HepG2 (cell line): ENCODE results near the gene ZDHHC14. TPM values are rescaled to one million over a fixed set of nuclear protein-coding genes. Genes with fewer than 3 reads are reported as not detected.

Source experiments
- ATAC-seq: fragments of 200-7000 bp; cut with Tn5 transposase; 3 replicates; pipeline ENCODE4 v1.9.1; 2020; ENCODE audit warnings: mild to moderate bottlenecking, moderate library complexity
- BruUV-seq: library from RNA; stranded (reverse); fragments of 400-500 nt; replicated peaks from 2 replicates; lab custom pipeline; 2021; lab: Mats Ljungman, UMichigan
- CTCF ChIA-PET: fragments of 300-600 bp; formaldehyde crosslinking; extraction: SDS; loops from one replicate; lab custom pipeline; 2021; ENCODE audit warnings: low total read pairs, inconsistent platforms, low intra/inter-chr PET ratio; lab: Yijun Ruan, JAX
- POLR2A ChIA-PET: fragments of 350-600 bp; sonication (Branson Sonifier 250); formaldehyde crosslinking; loops from one replicate; lab custom pipeline; 2020; ENCODE audit warnings: antibody characterized with exemption, inconsistent platforms; lab: Yijun Ruan, JAX
- DNase-seq: peaks from one replicate; pipeline ENCODE4 v3.0.0-alpha.2; 2015; ENCODE audit warnings: low spot score
- FAIRE-seq: peaks from 3 replicates; lab custom pipeline; 2011; peaks lifted over from hg19 to GRCh38; lab: Jason Lieb, UNC
- H2AFZ ChIP-seq: one replicate; pipeline ENCODE4 v1.6.1; 2011; ENCODE audit warnings: low read length, inconsistent platforms
- H3K27ac ChIP-seq: fragments of 300-600 bp; 3 replicates; pipeline ENCODE4 v1.8.0; 2011; ENCODE audit warnings: mixed run types, mild to moderate bottlenecking, mixed read lengths, low read length, inconsistent platforms; ENCODE audit not compliant: insufficient read depth; ENCODE audit errors: extremely low read length
- H3K27me3 ChIP-seq, 2 experiments: fragments of 200-600 bp in 1 of 2; 2 replicates in 1 of 2; 3 replicates in 1 of 2; pipeline versions ENCODE4 v1.6.0 to v1.8.0; 2011; ENCODE audit warnings: low read length in 2 of 2, mild to moderate bottlenecking in 2 of 2, moderate library complexity in 2 of 2, inconsistent platforms in 1 of 2; ENCODE audit not compliant: insufficient read depth in 2 of 2, control insufficient read depth in 1 of 2
- H3K36me3 ChIP-seq, 2 experiments: fragments of 200-600 bp in 1 of 2; replicated peaks in 1 of 2; 2 replicates in 1 of 2; 3 replicates in 1 of 2; pipeline versions ENCODE4 v1.5.1 to v1.8.0; 2011; ENCODE audit warnings: low read length in 2 of 2, inconsistent platforms in 1 of 2; ENCODE audit not compliant: insufficient read depth in 2 of 2, control insufficient read depth in 1 of 2
- H3K4me1 ChIP-seq: 2 replicates; pipeline ENCODE4 v1.5.1; 2012; ENCODE audit warnings: low read length, inconsistent platforms; ENCODE audit not compliant: insufficient read depth
- H3K4me2 ChIP-seq: 2 replicates; pipeline ENCODE4 v1.6.0; 2011; ENCODE audit warnings: low read depth, low read length, inconsistent platforms
- H3K4me3 ChIP-seq, 3 experiments: fragments of 200-600 bp in 1 of 3; sonication (generic), shearing (Covaris generic) in 1 of 3; replicated peaks in 1 of 3; 2 replicates each; pipeline ENCODE4 v1.5.1; 2011 to 2016; ENCODE audit warnings: low read length in 3 of 3, inconsistent platforms in 2 of 3, low read depth in 2 of 3, mild to moderate bottlenecking in 2 of 3, control low read depth in 1 of 3, mixed read lengths in 1 of 3; ENCODE audit not compliant: insufficient read depth in 1 of 3
- H3K79me2 ChIP-seq: one replicate; pipeline ENCODE4 v1.6.1; 2011; ENCODE audit warnings: low read length, inconsistent platforms; ENCODE audit not compliant: insufficient read depth
- H3K9ac ChIP-seq: 2 replicates; pipeline ENCODE4 v1.6.0; 2011; ENCODE audit warnings: mild to moderate bottlenecking, low read depth, low read length, inconsistent platforms; ENCODE audit not compliant: insufficient read depth
- H3K9me3 ChIP-seq: 2 replicates; pipeline ENCODE4 v1.5.1; 2012; ENCODE audit warnings: mild to moderate bottlenecking, low read length
- H4K20me1 ChIP-seq: 2 replicates; pipeline ENCODE4 v1.6.0; 2011; ENCODE audit warnings: inconsistent platforms, mild to moderate bottlenecking, low read length, moderate library complexity; ENCODE audit not compliant: insufficient read depth
- ARNTL ChIP-seq: sonication (generic); formaldehyde crosslinking; IDR thresholded peaks from 2 replicates; pipeline ENCODE4 v1.4.0; 2020; ENCODE audit warnings: mild to moderate bottlenecking, missing genetic modification reagents
- ATRX ChIP-seq: sonication (generic); formaldehyde crosslinking; IDR thresholded peaks from 2 replicates; pipeline ENCODE4 v1.4.0; 2020; ENCODE audit warnings: missing genetic modification reagents, borderline replicate concordance
- FIP1L1 ChIP-seq: fragments of 200-400 bp; formaldehyde crosslinking; IDR thresholded peaks from 2 replicates; pipeline ENCODE4 v1.6.1; 2018; ENCODE audit warnings: low read depth, mild to moderate bottlenecking, low read length, moderate library complexity, borderline replicate concordance; ENCODE audit not compliant: insufficient read depth
- FOXK1 ChIP-seq: sonication (generic); formaldehyde crosslinking; IDR thresholded peaks from 2 replicates; pipeline ENCODE4 v1.4.0; 2020; ENCODE audit warnings: low read depth, missing genetic modification reagents, borderline replicate concordance
- IKZF4 ChIP-seq: sonication (generic); formaldehyde crosslinking; IDR thresholded peaks from 2 replicates; pipeline ENCODE4 v1.5.1; 2020; ENCODE audit warnings: borderline replicate concordance, mild to moderate bottlenecking, low read depth, missing genetic modification reagents; ENCODE audit errors: not compliant biosample characterization
- NFATC3 ChIP-seq: sonication (generic); formaldehyde crosslinking; IDR thresholded peaks from 2 replicates; pipeline ENCODE4 v1.5.1; 2020; ENCODE audit warnings: mild to moderate bottlenecking, missing genetic modification reagents
- NFKB2 ChIP-seq: sonication (generic); formaldehyde crosslinking; IDR thresholded peaks from 2 replicates; pipeline ENCODE4 v1.4.0; 2020; ENCODE audit warnings: missing genetic modification reagents, borderline replicate concordance
- ZIK1 ChIP-seq: sonication (generic); formaldehyde crosslinking; IDR thresholded peaks from 2 replicates; pipeline ENCODE4 v1.5.0; 2020; ENCODE audit warnings: mild to moderate bottlenecking, low read depth, missing genetic modification reagents, borderline replicate concordance
- ZNF563 ChIP-seq: sonication (generic); formaldehyde crosslinking; IDR thresholded peaks from 2 replicates; pipeline ENCODE4 v1.8.0; 2022; ENCODE audit warnings: mild to moderate bottlenecking, moderate library complexity, missing genetic modification reagents
- ZNF678 ChIP-seq: sonication (generic); formaldehyde crosslinking; IDR thresholded peaks from 2 replicates; pipeline ENCODE4 v1.4.0; 2020; ENCODE audit warnings: mild to moderate bottlenecking, missing genetic modification reagents
- ZNF790 ChIP-seq: sonication (generic); formaldehyde crosslinking; IDR thresholded peaks from 2 replicates; pipeline ENCODE4 v1.8.0; 2022; ENCODE audit warnings: missing genetic modification reagents, mild to moderate bottlenecking, borderline replicate concordance
- ZSCAN29 ChIP-seq: sonication (generic); formaldehyde crosslinking; conservative IDR thresholded peaks from 2 replicates; pipeline ENCODE4 v1.4.0; 2020; ENCODE audit warnings: mild to moderate bottlenecking, missing genetic modification reagents
- WGBS: methylation state at CpG from one replicate; pipeline ENCODE4 v1.1.6; 2017; ENCODE audit warnings: low lambda C conversion rate; 5-methylcytosine and 5-hydroxymethylcytosine counted together
- in situ Hi-C: cut with HindIII; loops from 2 replicates; pipeline ENCODE4 v1.10.0; 2017; ENCODE audit warnings: low pct_unique_long_range_greater_than_20kb; ENCODE audit not compliant: extremely low pct_ligation_motif_present
- intact Hi-C: fragments of 100-400 bp; cut with micrococcal nuclease; formaldehyde crosslinking; loops from one replicate; pipeline ENCODE4 v1.10.0; 2022; ENCODE audit not compliant: unreplicated experiment
- polyA plus RNA-seq, 8 experiments: library from polyadenylated mRNA; depleted of rRNA in 3 of 8; stranded (reverse) in 7 of 8; unstranded in 1 of 8; fragments of >200 nt; fragmentation: Illumina TruSeq in 4 of 8; extraction: Trizol in 4 of 8; gene quantifications; 2 replicates each; pipeline versions ENCODE4 v1.2.1 to v1.2.3, GENCODE V29; 2011 to 2016; ENCODE audit warnings: low read depth in 4 of 8, missing spikeins in 1 of 8, mixed read lengths in 1 of 8; ENCODE audit not compliant: insufficient read depth in 1 of 8
- total RNA-seq, 5 experiments: library from RNA; depleted of rRNA; stranded (reverse); fragments of >200 nt; fragmentation: Illumina TruSeq; extraction: Trizol; gene quantifications; 2 replicates each; pipeline ENCODE4 v1.2.3, GENCODE V29; 2016; ENCODE audit warnings: low read depth in 1 of 5
- TF ChIP-seq, protein P1 (sequence below): sonication (generic); formaldehyde crosslinking; IDR thresholded peaks from 2 replicates; pipeline ENCODE4 v1.4.0; 2020; ENCODE audit warnings: missing genetic modification reagents
- TF ChIP-seq, protein P2 (sequence below): IDR thresholded peaks from 2 replicates; pipeline ENCODE4 v1.6.1; 2012; ENCODE audit warnings: inconsistent platforms
- TF ChIP-seq, protein P3 (sequence below): sonication (generic); formaldehyde crosslinking; IDR thresholded peaks from 2 replicates; pipeline ENCODE4 v1.4.0; 2020; ENCODE audit warnings: missing genetic modification reagents, mild to moderate bottlenecking, borderline replicate concordance
- TF ChIP-seq, protein P4 (sequence below): sonication (generic); formaldehyde crosslinking; conservative IDR thresholded peaks from 2 replicates; pipeline ENCODE4 v1.8.0; 2022; ENCODE audit warnings: low read depth, missing genetic modification reagents

ZDHHC14 gene
- total and polyA plus RNA-seq, 2 of the 13 experiments (the other 11 are each of a cell fraction or from before 2014, with no cell fraction given), result 3.7 to 9.5 TPM

DNA sequence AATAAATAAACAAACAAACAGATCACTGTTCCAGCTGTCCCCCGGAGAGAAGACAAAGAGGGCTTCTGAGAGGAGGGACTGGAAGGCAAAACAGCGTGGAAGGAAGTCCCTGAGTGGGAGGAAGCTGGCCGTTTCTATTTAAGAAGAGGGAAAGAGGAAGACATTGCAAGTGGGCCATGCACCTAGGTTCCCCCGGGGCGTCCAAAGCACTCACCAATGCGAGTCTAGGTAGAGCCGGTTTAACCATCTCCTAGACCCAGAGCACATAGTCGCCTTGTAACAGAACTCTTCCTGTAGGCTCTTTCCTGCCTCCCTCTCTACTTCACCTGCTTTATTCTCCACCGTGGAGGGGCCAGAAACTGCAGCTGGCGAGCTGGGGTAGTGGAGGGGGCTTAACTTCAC lies 158.4 kb downstream of the ZDHHC14 start (continued):
- TF ChIP-seq, protein P1, sequence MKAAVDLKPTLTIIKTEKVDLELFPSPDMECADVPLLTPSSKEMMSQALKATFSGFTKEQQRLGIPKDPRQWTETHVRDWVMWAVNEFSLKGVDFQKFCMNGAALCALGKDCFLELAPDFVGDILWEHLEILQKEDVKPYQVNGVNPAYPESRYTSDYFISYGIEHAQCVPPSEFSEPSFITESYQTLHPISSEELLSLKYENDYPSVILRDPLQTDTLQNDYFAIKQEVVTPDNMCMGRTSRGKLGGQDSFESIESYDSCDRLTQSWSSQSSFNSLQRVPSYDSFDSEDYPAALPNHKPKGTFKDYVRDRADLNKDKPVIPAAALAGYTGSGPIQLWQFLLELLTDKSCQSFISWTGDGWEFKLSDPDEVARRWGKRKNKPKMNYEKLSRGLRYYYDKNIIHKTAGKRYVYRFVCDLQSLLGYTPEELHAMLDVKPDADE (CRISPR knock-in tag), result no peak
- TF ChIP-seq ZNF790 (CRISPR knock-in tag) (no peak), ZSCAN29 (CRISPR knock-in tag) (no peak), ZNF563 (CRISPR knock-in tag) (no peak)

DNA sequence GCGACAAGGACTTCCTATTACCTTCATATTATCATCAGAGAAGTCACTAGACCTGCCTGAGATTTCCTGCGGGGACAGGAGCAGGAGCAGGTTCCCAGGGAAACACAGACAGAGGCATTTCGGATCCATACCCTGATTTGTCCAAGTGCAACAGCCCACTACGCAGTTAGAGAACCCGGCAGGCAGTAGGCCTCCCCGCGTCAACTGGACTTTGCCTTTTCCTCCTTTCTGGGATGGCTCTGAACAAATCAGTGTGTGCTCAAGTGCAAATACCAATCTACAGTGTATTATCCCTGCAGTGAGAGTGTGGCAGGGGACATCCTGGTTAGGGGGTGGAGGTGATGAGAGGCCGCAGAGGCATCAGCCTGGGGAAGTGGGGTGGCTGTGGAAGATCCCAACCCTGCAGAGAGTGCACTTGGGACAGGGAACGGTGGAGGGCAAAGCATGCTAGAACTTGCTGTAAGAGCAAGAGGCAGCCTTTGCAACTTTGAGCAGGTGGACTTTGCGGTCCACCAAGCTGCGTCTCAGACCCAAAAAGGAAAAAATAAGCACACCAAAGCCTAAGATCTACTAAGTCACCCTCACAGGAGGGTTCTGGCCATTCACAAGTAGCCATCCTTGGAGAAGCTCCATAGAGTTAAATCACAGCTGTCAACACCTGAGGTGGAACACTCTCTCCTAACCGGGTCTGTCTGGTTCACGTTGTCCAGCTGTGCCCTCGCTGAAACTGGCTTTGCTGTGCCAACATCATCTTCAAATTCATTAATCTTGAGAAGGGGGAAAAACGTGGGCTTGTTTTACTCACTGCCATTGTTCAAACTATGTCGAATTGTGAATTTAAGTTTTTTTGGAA lies 159.1 kb downstream of the ZDHHC14 start:
- peaks cover 7% of the 10 kb centered on the region for H3K79me2 ChIP-seq
- intact Hi-C loops (loop anchor here (1.0 to 2.0 kb wide), 3 partner anchors 9 to 57 kb away; no protein-coding TSS in a partner anchor), in situ Hi-C loops (no loop called here)
- H3K9ac ChIP-seq, result peak overlapping the region; percentile 83
- peak overlapping the region; percentile 95 for H3K27ac ChIP-seq
- no peak overlapping the region for H2AFZ ChIP-seq
- peak overlapping the region; percentile 95 for H3K4me2 ChIP-seq
- H3K27me3 ChIP-seq, result no peaks in the 10 kb centered on the region
- H3K4me3 ChIP-seq, result peak overlapping the region; percentile 47 to 68 (median 48)
- DNase-seq (peak; percentile 97), FAIRE-seq (peak; percentile 98), ATAC-seq (peak; percentile 98)
- H3K9me3 ChIP-seq, result no peaks in the 10 kb centered on the region
- peaks cover 3 to 13% of the 10 kb centered on the region in 2 experiments; a peak in 4 of 5 replicates for H3K36me3 ChIP-seq
- WGBS, result 30% methylated on average over 16 of the region's 16 CpGs
- BruUV-seq, result no TSS peak
- ChIA-PET POLR2A (interaction anchor here (0.9 to 7.2 kb wide), 10 partner anchors 9 to 223 kb away, joined by 3 to 112 read pairs (median 6); partner anchors contain the start of gene TMEM242), CTCF (no interaction called here)
- H4K20me1 ChIP-seq, result no peaks in the 10 kb centered on the region
- peaks cover 73% of the 10 kb centered on the region for H3K4me1 ChIP-seq
- TF ChIP-seq NFATC3 (CRISPR knock-in tag) (no peak), ARNTL (CRISPR knock-in tag) (peak; percentile 63), FIP1L1 (no peak), NFKB2 (CRISPR knock-in tag) (peak; percentile 73; the same call in 1 of the 2 replicates), IKZF4 (no peak), FOXK1 (CRISPR knock-in tag) (peak; percentile 67; the same call in 1 of the 2 replicates), ZNF678 (CRISPR knock-in tag) (no peak), ATRX (CRISPR knock-in tag) (no peak), ZIK1 (CRISPR knock-in tag) (peak; percentile 93; the same call in 1 of the 2 replicates)
- TF ChIP-seq, protein P2, sequence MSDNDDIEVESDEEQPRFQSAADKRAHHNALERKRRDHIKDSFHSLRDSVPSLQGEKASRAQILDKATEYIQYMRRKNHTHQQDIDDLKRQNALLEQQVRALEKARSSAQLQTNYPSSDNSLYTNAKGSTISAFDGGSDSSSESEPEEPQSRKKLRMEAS, result no peak
- TF ChIP-seq, protein P3, sequence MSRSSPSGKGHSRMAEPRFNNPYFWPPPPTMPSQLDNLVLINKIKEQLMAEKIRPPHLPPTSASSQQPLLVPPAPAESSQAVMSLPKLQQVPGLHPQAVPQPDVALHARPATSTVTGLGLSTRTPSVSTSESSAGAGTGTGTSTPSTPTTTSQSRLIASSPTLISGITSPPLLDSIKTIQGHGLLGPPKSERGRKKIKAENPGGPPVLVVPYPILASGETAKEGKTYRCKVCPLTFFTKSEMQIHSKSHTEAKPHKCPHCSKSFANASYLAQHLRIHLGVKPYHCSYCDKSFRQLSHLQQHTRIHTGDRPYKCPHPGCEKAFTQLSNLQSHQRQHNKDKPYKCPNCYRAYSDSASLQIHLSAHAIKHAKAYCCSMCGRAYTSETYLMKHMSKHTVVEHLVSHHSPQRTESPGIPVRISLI, result no peak; the same call in 1 of the 2 replicates
- TF ChIP-seq, protein P4, sequence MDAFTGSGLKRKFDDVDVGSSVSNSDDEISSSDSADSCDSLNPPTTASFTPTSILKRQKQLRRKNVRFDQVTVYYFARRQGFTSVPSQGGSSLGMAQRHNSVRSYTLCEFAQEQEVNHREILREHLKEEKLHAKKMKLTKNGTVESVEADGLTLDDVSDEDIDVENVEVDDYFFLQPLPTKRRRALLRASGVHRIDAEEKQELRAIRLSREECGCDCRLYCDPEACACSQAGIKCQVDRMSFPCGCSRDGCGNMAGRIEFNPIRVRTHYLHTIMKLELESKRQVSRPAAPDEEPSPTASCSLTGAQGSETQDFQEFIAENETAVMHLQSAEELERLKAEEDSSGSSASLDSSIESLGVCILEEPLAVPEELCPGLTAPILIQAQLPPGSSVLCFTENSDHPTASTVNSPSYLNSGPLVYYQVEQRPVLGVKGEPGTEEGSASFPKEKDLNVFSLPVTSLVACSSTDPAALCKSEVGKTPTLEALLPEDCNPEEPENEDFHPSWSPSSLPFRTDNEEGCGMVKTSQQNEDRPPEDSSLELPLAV (CRISPR knock-in tag), result no peak; the same call in 1 of the 2 replicates
